GM18519 (cell line): ENCODE data around the gene TRAPPC2L.

ENCODE experiments used
- ATAC-seq: cut with Tn5 transposase; IDR thresholded peaks from one replicate; pipeline ENCODE4 v1.9.1; 2021; ENCODE audit warnings: mild to moderate bottlenecking, moderate library complexity; ENCODE audit not compliant: unreplicated experiment, low FRiP score

TRAPPC2L gene

DNA sequence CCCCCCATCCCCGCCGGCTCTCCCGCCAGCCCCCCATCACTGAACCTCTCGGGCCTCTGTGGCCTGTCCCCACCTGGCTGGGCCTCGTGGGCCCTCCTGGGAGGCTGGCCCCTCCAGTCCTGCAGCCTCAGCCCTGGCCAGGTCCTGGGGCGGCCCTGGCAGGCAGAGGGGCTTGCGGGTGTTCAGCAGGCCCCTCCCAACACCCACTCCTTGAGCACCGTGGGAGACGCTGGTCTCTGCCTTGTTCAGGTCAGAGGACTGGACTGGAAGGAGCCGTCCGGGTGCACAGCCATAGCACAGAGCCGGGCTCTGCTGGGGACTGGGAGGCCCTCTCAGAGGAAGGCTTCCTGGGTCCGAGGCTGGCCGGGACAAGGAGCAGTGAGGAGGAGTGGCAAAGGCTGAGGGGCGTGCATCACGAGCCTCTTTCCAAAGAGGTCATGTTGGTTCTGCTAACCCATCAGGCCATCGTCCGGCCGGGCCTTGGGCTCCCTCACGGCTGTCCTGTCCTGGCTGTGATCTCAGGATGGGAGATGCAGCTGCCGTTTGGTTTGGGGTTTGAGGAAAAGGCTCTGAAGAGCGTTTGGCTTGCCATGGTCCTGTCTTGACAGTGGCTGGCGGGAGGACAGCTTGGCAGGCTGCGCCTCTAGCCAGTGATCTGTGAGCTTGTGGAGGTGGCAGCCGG, 15.9 kb downstream of the TRAPPC2L start:
- no peak for ATAC-seq

DNA sequence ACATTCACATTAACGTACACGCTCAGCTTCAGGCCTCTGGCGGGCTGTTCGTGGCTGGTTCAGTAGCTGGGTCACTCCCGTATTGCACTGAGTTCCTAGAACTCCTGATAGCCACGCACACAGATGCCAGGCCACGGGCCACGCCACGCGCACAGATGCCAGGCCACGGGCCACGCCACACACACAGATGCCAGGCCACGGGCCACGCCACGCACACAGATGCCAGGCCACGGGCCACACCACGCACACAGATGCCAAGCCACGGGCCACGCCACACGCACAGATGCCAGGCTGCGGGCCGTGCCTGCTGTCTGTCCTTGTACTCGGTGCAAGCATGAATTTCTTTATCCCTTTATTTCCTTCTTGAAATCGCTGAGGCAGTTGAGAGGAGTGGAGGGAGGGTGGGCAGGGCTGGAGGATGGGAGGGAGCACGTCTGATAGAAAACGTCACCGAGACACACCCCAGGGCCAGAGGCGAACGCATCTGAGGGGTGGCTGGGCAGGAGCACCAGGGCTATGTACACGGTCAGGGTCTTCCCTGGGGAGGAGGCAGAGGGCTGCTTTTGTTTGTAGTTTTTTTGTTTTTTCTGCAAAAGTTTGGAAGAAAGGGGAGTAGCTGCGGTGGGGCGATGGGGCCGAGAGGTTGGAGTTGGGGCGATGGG, 18.1 kb downstream of the TRAPPC2L start:
- no peak for ATAC-seq

DNA sequence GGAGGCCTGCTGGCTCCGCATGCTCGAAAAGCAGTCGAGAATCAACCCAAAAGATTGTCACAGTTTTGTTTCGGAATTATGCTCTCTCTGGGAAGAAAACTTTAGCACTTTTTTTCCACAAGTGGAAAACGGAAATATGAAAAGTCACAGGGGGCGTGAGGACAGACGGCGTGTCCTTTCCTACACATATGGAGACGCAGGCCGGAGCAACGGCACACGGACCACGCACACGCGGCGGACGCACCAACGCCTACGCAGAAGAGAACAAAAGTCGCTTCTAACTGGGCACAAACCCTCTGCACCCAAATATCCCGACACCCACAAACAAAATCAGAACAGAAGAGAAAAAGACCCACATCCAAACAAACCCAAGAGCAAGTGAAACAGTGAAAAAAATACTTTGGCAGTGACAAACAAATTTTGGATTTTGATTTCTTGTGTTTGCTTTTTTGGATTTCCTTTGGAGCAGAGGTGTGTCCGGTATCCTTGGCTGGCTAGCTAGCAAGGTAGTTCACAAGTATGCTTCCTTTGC, 18.8 kb downstream of the TRAPPC2L start:
- ATAC-seq = no peak

DNA sequence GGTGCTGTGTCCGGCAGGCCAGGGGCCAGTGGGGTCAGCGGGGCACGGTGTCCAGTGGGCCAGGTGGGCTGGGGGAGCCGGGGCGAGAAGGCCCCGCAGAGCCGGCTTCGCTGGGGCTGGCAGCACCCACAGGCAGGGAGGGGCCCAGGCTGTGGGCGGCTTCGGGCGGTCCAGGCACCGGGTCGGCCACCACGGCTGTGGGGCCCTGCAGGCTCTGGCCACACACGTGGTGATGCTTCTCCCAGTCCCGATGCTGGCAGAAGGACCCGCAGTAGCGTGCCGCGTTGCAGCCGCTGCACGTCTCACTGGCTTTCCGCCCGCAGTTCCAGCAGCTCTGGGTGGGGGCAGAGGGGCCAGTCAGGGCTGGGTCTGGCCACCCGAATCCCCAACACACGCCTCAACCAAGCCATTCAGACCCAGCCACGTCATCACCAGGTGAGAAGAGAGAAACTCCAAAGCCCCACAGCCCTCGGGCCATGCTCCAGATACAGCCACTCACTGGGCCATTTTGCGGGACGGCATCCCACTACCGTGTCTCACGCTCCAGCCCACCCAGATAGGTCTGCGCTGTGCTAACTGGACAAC, 20.1 kb downstream of the TRAPPC2L start:
- ATAC-seq = no peak

DNA sequence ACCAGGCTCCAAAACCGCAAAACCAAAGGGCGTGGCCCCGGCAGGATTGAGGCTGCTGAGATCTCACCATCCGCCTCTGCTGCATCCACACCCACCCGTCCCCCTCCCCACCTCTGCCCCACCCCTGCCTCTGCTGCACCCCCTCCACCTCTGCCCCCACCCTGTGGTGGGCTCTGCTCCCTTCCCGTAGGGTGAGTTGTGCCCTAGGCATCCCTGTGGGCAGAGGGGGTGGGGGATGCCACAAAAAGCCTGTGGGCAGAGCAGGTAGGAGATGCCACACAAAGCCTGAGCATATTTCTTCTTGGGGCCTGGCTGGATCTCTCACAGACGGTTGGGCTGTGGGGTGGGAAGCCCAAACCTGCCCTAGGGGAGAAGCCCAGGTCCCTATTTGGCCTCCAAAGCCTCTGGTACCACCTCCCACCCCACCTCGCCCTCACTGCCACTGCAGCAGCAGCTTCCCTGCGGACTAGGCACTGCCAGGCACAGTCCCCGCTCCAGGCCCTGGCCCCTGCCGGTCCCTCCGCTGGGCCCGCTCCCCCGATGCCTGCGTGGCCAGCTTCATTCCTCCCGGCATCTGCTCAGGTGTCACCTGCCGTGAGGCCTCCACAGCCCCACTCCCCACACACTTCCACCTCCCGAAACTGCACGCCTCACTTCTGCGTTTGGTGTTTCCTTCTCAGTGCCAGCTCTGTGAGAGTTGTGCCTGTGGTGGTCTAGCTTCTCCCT, 20.8 kb downstream of the TRAPPC2L start:
- no peak for ATAC-seq

DNA sequence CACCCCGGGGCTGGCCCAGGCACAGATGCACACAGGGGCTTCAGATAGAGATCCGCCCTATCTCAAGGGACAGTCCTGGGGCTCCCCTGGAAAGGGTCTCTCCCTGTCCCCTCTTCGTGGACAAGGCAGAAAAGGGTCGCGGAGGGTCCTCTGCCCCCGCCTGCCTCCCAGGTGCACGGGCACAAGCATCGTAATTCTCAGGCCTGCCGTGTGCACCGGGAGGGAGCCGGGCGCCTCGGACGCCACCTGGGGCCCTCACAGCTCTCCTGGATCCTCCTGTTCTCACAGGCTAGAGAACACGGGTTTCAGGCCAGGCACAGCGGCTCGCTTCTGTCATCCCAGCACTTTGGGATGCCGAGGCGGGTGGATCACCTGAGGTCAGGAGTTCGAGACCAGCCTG, 21.4 kb downstream of the TRAPPC2L start:
- no peak for ATAC-seq

DNA sequence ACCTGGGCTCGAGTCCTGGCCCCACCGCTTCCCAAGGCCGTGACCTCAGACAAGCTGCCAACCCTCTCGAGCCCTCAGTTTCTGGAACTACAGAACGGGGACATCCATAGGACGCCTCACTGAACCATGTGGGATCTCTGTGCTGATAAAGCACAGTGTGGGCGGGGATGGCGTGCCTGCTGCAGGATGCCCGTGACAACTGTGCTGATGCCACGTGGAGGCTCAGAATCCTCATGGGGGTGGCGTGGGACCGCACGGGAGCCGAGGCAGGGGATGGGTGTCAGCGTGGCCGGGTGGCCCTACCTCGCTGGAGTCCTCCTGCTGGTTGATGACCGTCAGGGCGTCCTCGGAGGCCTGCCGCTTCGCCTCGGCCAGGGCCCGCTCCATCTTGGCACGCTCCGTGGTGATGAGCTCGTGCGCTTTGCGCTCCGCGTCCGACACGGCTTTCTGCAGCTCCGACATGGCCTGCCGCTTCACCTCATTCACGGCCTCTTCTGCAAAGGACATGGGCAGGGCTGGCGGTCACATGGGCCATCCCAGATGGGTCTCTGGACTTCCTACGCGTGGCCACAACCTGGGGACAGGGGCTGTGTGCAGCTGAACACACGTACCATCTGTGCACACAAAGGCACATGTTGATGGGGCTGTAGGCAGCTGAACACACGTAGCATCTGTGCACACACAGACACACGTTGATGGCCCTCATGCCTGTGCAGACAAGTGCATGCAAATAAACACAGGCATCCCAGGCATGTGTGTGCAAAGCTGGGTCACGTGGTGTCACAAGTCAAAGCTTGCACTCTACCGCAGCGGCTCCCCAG, 22.2 kb downstream of the TRAPPC2L start:
- no peak for ATAC-seq

DNA sequence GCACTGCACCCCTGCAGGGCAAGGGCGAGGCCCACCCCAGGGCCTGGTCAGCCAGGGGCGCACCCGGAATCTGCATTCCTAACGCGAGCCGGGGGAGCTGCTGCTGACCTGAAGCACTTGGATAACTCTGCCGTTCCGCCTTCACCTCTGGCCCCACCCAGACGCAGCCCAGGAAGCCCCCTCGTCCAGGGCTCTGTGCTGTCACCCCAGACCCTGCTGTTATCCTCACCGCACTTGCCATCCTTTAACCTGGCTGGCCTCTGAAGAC, 22.8 kb downstream of the TRAPPC2L start:
- ATAC-seq = no peak

DNA sequence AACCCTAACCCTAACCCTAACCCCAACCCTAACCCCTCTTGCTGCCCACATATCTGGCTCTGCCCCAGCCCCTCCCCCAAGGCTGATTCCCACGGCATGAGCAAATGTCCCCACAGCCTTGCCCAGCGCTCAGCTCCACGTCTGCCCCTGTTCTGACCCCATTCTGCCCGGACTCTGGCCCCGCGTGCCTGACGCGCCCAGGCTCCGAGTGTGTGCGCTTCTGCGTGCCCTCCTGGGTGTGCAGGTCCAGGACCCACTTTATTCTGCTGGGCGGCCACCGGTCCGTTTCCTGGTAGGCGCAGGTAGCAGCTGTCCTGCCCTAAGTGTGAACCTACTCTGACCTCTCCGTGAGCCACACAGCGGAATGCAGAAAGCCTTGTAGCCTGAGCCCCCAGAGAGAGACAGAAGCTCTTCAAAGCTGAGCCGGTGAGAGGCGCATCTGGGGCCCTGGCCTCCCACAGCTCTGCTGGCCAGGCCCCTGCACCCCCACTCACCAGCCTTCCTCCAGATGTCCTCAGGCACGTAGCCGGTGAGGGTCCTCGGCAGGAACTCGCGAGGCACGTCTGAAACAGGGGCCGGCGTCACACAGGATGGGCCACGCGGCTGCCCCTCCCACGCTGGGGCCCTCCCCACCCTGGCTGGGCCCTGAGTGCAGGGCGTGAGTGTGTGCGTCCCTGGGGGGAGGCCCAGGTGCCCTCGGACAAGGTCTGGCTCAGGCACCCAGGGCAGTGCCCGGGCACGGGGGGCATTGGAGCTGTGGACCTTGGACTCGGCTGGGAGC, 23.5 kb downstream of the TRAPPC2L start:
- ATAC-seq = no peak

DNA sequence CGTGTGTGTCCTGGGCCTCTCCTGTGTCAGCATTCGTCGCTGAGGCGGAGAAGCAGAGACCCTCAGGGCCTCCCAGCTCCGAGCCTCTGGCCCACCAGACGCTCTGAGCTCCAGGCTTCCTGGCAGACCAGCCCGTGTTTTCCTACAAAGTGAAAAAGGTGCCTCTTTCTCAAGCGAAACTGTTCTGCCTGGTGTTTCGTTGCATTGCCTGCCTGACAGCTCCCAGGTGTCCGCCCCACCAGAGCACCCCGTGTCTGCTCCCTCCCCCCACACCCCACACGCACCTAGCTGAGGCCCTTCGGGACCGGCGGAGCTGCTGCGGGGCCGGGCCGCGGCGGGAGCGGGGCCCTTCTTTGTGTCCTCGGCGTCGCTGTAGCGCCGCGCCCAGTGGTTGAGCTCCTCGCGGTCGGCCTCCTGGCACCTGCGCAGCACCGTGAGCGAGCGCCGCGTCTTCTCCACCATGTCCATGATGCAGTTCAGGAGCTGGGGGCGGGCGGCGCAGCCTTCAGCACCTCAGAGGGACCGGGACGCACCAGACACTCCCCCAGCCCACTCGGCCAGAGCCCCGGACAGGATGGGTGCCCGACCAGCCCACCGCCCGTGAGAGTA, 24.2 kb downstream of the TRAPPC2L start:
- ATAC-seq = no peak

DNA sequence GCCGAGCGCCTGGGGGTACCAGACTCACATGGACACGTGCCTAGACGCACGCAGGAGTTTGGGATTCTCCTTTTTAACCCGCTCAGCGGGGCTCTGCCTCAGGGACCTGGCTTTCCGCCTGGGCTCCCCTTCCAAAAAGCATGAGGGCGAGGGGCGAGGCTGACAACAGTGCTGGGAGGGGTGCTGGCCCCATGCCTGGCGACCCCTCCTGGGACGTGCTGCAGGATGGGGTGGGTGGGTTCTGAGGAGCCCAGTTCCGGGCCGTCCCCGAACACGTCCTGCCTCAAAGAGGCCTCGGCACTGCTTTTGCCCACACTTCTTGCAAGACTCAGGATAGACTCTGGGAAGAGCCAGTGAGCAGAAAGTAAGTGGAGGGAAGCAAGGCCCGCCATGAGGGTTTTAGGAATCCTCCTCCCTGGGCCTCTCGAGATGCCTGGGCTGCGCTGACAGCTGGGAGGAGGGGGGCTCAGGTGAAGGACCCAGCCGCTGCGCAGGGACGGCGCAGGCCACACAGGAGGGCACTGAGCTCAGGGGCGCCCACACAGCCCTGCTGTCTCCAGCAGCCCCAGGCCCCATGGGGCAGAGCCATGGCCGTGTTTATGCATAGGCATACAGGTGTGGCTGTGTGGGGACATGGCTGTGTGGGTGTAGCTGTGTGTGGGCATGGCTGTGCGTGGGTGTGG, 24.9 kb downstream of the TRAPPC2L start:
- no peak for ATAC-seq

DNA sequence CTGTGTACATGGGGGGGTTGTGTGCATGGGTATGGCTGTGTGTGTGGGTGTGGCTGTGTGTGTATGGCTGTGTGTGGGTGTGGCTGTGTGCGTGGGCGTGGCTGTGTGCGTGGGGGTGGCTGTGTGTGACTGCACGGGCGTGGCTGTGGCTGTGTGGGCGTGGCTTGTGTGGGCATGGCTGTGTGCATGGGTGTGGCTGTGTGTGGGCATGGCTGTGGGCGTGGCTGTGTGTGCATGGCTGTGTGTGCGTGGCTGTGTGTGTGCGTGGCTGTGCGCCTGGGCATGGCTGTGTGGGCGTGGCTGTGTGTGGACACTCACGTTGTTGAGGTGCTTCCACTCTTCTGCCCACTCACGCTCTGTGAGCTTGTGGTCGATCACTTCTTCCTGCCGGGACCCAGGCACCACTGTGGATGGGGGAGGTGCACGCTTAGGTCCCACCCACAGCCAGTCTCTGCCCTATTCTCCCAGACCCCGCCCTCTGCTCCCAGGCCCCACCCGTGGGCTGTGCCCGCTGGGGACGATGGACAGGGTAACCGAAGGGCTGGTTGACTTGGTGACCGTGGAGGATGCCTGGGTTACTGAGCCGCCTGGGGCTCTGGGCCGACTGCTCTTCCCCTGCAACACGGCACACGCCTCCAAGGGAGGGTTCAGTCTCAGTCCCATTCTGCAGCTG, 25.6 kb downstream of the TRAPPC2L start:
- no peak for ATAC-seq

DNA sequence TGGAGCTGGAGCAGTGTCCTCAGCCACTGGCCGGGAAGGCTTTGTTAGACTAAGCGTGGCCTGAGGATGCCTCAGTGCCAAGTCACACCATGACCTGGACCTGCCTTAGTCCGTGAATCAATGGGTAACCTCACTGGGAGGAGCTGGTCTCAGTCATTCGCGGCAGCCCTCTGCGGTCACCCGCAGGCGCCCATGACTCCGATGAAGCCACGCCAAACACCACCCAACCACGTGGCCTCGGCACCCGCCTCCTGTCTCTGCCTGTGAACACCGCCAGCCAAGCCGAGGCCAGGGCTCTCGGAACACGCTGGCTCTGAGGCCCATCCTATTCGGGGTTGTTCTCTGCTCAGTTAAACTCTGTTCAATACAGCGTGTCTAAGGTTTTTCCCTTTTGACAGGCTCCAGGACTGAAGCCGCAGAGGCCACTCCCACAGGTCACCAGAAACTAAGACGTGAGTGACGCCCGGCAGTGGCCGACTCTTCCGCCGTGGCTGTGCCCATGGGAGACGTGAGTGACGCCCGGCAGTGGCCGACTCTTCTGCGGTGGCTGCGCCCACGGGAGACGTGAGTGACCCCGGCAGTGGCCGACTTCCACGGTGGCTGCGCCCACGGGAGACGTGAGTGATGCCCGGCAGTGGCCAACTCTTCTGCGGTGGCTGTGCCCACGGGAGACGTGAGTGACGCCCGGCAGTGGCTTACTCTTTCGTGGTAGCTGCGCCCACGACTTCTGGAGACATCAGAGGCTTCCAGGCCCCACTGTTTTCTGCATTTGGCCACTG, 26.4 kb downstream of the TRAPPC2L start:
- no peak for ATAC-seq

DNA sequence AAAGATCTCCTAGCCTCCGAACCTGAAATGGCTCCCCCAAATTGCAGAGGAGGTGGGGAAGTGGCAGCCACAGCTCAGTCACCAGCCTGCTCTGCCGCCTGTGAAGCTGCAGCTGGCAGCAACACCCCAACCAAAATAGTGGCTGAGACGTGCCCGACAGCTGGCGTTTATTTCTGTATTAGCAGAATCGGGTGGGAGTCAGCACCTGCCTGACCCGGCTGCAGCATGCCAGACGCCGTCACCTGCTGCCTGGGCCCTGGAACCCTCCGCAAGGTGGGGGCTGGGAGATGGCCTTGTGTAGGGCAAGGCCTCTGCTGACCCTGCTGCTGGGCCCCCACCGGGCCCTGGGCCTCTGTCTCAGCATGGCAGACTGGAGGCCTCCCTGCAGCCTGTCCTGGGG, 27.0 kb downstream of the TRAPPC2L start:
- no peak for ATAC-seq

DNA sequence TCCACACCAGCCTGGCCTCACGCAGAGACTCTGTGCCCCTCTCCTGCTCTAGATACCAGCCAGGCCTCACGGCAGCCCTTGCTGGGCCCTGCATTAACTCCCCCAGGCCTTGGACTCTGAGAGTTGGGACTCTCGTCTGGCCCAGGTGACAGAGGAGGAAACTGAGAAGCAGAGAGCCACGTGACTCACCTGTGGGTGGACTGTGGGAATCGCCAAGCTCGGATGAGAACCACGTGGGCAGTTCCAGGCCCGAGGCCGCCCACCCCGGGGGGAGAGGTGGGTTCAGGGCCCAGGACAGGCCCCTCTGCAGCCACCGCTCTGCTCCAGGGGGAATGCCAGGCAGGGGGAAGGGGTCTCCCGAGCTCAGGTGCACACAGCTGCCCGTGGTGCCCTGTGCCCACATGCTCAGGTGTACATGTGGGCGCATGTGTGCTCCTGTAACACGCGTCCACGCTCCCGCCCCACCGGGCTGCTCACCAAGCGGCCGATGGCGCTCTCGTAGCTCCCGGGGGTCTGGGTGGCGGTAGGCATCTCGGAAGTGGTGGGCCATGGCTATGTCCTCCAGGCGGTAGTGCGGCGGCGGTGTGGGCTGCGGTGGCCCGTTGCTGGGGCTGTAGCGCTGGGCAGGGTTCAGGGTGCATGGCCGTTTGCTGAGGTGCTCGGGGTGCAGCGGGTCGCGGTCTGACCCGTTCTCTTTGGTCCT, 27.8 kb downstream of the TRAPPC2L start:
- ATAC-seq = no peak

DNA sequence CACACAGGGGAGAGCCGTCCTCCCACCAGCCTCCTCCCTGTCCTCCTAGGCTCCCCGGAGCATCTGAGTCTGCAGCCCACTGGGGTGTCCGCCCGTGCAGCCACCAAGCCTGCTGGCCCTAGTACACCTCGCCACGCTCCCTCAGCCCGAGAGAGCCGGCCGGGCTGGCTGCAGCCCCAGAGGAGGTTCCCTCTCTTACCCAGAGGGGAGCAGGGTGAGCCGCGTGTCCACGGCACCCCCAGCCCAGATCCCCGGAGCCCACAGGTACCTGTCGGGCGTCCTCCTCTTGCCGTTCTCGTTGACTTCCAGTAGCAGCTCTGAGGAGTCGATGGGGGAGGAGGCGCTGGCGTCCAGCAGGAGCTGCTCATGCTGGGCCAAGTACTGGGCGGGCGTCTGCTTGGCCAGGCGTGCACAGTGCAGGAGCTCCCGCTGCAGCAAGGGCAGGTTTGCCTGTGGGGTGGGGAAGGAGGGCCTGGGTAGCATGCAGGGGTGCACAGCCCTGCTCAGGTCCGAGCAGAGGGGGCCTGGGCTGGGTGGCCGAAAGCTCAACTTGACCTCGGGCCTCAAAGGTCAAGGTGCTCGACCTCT, 28.9 kb downstream of the TRAPPC2L start:
- ATAC-seq = no peak

DNA sequence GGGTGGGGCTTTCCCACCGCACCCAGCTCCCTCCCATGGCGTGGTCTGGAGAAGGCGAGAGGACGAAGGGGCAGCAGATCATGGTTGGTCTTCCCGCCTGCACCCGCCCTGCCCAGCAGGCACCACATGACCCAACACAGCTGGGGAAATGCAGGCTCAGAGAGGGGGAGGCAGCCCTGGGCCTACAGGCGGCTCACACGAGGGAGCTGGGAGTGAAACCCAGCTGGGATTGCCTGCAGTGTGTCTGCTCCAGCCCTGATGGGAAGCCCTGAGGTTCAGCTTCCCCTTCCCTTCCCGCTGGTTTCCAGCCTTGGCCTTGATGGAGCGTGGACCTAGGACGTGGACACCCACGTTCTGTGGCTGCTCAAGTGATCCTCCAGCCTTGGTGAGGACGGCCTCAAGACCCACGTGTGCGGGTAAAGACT, 29.5 kb downstream of the TRAPPC2L start:
- ATAC-seq = no peak
